ENCODE measurements around the gene UNK.

GRCh38 chr17:75840799-75841164 lies 56.2 kb downstream of the UNK start:
- no peak for TF ChIP-seq CTCF (IDR thresholded peaks at IDR 0.05; ENCODE audit: low read length)
- no peak for TF ChIP-seq EZH2 (IDR thresholded peaks at IDR 0.05; ENCODE audit: borderline replicate concordance, low read length)

Data from OCI-LY1 (cell line).